NCI-H1417 (cell line): ENCODE data around the gene BLOC1S5.

ENCODE experiments used
- DNase-seq, 3 experiments: peaks; one replicate each; lab custom pipeline; 2025; lab: John Stamatoyannopoulos, UW

Gene BLOC1S5

GRCh38 chr6:8063761-8064637, at the start of gene BLOC1S5:
BLOC1S5 (minus strand) TSS chr6:8064389; CDS start chr6:8064376, 13 bp downstream.
- DNase-seq: peak; percentile 96 to 99 (median 98)

- DNase-seq: no peak
These were observed 49.0 kb upstream of the BLOC1S5 start for GRCh38 chr6:8113131-8113654.

DNA sequence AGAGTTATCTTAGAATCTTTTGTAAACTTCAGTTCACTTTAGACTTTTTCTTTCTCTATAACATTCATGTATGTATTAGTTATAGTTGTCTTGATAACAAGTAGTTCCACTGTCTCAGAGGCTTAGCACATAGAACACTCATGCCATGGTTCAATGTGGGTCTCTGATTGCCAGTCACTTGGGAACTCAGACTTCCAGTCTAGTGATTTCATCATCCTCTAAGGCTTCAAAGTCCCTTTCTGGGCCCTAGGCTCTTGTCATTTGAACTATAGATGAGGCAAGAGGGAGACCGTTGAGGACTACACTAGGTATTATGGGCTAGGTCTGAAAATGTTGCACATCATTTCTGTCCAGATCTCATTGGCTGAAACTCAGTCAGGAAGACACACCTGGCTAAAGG, 46.5 kb upstream of the BLOC1S5 start:
- DNase-seq: no peak

DNA sequence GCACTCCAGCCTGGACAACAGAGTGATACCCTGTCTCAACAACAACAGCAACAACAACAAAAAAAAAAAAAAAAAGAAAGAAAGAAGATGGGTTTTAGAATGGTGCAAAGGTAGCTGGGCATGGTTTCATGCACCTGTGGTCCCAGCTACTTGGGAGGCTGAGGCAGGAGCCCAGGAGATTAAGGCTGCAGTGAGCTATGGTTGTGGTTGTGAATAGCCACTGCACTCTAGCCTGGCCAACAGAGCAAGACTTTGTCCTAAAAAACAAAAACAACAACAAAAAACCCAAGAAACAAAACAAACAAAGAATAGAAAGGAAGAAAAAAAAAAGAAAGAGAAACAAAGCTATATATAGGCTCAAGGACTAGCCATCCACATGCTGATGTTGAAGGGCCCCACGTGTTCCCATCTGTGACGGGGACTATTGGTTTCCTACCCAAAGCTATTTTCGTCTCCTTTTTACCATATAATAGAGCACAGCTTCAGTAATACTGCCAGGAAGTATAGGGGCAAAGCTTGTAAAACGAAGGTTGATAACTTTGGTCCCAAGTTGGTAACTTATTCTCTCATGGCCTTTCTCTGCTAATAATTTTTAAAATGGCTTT, 46.0 kb upstream of the BLOC1S5 start:
- DNase-seq: no peak

- DNase-seq: no peak
These were observed 44.8 kb upstream of the BLOC1S5 start for GRCh38 chr6:8108759-8109539.

- DNase-seq: no peak
These were observed 44.0 kb upstream of the BLOC1S5 start for GRCh38 chr6:8108031-8108660.

GRCh38 chr6:8105791-8106190, 41.6 kb upstream of the BLOC1S5 start:
- DNase-seq: no peak

GRCh38 chr6:8103726-8104125, 39.5 kb upstream of the BLOC1S5 start:
- DNase-seq: no peak

DNA sequence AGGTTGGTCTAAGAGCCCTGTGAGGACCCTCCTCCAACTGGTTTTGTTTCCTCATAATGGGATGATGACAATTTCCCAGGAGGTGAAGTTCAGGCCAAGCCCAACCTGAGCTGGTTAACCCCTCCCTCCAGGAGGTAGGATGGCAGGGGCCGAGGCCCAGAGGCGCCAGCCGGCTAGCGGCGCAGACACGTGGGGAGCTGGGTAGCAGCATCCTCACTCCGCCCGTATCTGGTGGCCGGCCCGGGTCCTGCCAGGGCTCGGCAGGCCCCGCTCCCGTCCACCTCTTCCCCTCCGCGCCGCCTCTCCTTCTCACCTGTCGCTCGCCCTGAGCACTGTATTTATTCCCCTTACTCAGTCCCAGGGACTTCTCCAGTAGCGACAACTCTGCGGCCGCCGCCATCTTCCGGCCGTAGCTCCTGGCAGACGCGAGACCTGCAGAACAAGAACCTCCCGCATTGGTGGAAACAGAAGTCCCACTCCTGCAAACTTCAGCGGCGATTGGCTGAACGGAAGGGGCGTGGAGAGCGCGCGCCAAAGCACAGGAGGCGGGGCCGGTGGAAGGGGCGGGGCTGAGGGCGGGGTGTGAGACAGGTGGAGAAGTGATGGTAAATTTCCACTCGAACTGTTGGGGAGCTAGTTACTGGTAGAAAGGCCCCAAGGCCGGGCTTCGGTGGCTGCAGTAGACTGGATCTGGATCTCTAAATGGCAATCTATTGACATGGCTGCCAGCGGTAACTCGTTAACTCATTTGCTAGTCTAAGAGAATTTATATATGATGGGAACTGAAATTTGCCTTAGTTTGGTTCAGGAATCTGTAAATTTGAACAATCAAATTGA, 38.2 kb upstream of the BLOC1S5 start, which contains the start of gene EEF1E1:
Gene EEF1E1 (minus strand): TSS at position 427 of the 837 bp plus-strand sequence. CDS start 27 bp downstream, at position 400.
- DNase-seq: peak; percentile 92 to 97 (median 94)

DNA sequence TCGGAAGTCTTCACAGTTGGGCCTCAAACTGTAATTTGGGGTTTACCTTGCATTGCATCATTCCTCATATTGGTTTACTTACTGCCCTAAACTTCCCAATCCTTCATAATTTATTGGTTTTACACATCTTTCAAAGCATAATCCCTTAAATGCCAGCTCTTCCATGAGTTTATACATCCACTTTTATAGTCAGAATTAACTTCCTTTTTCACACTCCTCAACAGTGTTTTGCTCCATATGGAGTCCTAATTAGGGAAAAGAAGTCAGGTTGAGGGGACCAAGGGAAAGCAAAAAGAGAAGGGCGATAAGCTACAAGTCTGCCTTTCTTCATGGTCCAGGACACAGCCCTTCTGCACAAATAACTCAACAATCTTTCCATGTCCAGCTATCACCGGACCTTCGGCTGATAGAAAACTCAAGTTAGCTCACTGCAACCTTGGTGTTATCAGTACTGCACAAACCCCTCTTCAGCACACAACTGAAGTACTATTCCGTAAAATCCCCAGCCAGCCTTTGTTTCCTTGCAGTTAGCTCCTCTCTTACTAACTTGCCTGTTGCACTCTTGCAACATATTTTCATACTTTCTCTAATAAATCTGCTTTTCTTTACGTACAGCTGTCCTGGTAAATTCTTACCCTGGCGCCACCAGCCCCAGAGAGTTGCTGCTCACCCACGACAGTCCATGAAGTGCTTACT, 36.1 kb upstream of the BLOC1S5 start:
- no peak for DNase-seq

DNA sequence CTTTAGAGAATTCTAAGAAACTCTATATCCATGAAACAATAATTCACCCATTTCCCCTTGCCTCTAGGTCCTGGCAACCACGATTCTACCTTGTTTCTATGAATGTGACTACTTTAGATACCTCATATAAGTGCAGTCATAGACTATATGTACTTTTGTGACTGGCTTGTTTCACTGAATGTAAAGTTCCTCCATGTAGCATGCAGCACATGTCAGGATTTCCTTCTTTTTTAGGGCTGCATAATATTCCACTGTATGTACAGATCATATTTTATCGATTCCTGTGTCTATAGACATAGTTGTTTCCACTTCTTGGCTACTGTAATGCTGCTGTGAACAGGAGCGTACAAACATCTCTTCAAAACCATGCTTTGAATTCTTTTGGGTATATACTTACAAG, 26.5 kb upstream of the BLOC1S5 start:
- DNase-seq: no peak

DNA sequence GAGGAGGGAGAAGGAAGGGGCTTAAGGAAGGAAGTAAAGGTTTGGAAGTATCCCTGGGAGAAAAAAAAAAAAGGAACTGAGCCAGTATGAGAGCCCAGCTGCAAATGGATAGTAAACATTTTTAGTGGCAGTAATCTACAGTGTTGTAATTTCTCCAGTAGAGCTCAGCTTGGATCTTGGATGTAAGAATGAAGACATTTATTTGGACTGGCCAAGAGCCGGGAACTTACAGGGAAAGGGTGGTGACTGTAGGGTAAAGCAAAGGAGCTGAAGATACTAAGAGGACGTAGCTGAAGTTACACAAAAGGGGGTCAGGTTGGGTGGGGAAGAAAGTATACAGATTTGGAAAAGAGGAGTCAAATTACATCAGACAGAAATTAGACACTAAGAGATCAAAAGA, 24.7 kb upstream of the BLOC1S5 start:
- DNase-seq: no peak

- no peak for DNase-seq
These were observed 23.9 kb upstream of the BLOC1S5 start for GRCh38 chr6:8087870-8088754.

DNA sequence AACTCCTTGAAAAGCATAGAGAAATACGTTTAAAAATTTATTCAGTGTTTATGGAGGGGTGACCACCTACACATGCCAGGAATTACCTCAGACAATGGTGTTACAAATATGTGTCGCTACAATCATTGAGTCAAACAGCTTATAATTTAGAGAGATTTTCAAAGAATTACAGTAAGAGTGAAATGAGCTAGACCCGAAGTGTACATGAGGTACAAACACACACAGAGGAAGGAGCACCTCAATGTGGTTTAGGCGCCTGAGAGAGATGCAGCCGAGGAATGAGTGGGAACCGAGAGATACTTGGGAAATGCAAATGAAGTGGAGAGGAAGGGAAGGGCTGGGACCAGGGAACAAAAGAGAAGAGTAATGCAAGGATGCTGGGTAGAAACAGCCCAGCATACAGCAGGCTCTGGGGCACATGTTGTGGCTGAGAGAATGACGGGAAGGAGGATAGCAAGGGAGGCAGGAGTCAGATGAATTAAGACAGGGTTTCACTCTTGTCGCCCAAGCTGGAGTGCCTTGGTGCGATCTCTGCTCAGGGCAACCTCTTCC, 22.6 kb upstream of the BLOC1S5 start:
- no peak for DNase-seq

- DNase-seq: no peak
These were observed 20.9 kb upstream of the BLOC1S5 start for GRCh38 chr6:8085053-8085511.

DNA sequence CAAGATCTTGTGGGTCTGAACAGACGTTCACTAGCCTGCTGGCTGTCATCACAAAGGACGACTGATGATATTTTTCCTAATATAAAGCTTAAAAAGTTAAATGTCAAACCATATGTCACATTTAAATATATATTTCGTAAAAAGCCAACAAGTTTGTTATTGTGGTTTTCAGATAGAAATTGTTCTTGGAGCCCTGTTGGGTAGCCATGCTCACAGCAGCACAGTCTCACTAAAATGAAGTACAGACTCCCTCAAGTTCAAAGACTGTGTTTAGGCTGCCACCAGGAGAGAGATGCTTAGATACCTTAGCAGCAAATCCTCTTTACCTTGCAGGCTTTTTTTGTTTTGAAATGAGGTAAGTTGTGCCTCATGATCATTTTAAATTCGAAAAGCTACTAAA, 20.4 kb upstream of the BLOC1S5 start:
- DNase-seq: no peak

DNA sequence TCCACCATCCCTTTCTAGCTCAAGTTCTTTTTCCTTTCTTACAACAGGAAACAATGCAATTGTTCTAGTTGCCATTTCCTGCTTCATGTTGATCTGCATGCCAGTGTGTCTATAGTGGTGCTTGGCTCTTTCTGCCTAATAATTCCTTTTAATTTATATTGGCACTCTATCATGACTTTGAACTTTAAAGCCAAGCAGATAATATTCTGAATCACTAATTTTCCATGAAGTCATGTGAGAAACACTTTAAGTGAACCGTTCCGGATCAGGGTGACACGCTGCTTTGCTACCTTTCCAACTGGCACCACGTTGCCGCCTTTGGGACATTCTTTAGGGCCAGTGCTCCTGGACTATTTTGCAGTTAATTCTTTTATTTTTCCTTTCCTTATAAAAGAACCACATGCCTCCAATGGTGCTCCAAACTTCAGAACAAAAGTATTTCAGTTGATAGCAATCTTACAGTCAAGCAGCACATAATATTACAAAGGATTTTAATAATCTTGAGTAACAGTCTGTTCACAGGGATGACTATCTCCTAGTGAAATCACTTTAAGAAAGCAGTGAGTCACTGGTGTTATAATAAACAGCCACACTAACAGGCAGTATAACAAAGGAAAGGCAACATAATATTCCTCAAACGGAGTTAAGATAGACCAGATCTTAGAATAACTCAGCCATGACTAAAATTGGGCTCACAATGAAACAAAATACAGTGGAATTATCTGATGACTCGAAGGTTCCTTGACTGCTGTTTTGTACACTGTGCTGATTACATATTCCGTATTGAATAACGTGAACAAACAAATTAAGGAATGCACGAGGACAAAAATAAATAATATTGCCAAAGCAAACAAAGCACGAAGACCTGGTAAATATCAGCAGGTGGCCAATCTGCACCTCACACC, 19.0 kb upstream of the BLOC1S5 start:
- peak in 2 of 3 experiments; percentile 12 to 46 for DNase-seq

- DNase-seq: no peak
These were observed 18.4 kb upstream of the BLOC1S5 start for GRCh38 chr6:8082572-8082953.
